ACHN (cell line): ENCODE measurements around the gene STK32C.
A peak's percentile ranks its signal among the peaks of the same experiment; 100 is the strongest.
"Not testable (repeated sequence)": the region's sequence is repeated elsewhere in the genome, so short reads cannot be mapped to it uniquely, and the experiment has no call there.

Experiments
- DNase-seq: peaks from one replicate; pipeline ENCODE4 v3.0.0-alpha.2; 2015
- in situ Hi-C: cut with HindIII; loops from 2 replicates; pipeline ENCODE4 v1.10.0; 2017; ENCODE audit warnings: low sequenced_read_pairs, low pct_ligation_motif_present, low pct_unique_long_range_greater_than_20kb

Gene STK32C

DNA sequence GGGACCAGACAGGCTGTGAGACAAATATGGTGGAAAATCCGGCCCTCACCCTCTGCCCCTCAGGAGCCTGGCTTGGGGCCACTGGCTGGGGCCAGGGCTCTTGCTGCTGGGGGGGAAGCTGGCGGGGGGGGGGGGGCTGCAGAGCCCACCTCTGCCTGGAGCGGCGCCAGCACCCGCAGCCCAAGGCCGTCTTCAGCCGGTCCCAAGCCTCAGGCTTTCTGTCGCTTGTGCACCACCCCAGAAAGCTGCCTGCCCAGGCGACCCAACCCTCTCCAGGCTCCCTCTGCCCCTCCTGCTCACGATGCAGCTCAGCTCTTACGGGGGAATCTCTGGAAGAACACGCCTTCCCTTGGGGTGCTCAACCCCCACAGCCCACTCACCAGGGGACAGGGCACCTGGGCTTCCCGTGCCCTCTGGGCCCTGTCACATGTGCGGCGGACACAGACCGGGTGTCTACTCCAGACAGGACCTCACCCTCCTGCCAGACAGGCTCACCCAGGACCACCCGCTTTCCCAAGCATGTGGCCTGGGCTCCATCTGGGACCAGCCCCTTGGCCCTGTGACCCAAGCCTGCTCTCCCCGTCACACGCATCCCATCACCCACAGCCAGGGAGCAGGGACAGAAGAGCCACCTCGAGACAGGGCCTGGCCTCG, 77.1 kb downstream of the STK32C start:
- no peak for DNase-seq
- in situ Hi-C loops: loop anchor here (10.0 kb wide), 1 partner anchor 114 kb away; no protein-coding TSS in a partner anchor

DNA sequence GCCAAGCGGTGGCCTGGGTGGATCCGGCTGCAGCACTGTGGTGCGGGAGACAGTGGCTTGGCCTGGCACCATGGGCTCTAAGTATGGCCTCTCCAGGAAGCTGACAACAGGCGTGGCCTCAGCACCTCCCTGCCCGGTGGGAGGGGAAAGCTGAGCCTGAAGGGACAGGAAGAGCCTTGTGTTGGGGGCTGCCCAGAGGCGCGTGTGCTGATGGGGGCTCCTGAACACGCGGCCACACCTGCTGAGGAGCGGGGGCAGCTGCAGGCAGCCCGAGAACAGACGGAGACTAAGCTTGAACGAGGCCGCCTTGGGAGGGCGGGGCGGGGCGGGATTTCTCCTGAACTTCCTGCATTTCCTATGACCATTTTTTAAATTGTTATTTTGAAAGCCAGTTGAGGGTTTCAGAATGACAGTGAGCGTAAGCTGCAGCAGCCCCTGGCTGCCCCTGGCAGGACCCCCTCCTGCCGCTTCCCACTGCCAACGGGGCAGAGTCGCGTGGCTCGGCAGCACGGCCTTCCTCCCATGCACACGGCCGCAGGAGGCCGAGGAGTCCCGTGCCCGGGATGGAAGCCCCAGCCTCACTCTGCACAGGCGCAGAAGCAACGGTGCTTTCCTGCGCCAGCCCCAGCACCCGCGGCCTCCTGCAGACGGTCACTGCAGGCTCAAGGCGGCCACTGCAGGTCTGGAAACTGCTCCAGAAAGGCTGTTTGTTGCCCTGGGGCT, 77.8 kb downstream of the STK32C start:
- no peak for DNase-seq
- in situ Hi-C loops: loop anchor here (10.0 kb wide), 1 partner anchor 115 kb away; no protein-coding TSS in a partner anchor

DNA sequence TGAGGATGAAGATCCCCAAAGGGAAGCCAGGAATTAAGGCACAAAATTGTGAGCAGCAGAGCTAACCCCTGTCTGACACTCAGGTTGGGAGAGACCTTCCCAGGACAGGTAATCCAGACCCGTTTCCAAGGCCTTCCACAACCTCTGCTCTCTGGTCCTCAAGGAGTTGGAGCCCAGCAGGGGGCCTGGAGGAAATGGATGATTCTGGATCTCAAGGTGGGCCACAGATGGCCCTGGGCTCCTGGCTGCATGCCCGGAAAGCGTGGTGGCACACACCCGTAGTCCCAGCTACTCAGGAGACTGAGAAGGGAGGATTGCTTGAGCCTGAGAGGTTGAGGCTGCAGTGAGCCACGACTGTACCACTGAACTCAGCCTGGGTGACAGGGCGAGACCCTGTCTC, 78.7 kb downstream of the STK32C start:
- in situ Hi-C loops: no loop called here
- no peak for DNase-seq

DNA sequence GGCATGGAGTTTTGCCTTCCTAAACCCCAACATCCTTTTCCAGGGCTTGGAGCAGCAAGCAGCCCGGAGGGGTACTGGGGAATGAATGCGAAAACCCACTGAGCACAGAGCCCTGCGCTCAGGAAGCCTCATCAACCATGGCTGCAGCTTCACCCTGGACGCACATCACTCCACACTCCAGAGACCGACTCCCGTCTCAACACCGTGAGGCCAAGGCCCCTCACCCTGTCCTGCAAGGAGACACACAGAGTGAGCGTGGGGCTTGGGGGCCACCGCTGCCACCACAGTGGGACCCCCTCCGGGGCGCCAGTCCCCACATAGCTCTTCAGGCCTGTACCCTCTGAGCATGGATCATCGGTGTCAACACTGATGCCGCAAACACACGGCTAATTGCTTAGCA, 79.1 kb downstream of the STK32C start:
- no peak for DNase-seq
- in situ Hi-C loops: no loop called here

DNA sequence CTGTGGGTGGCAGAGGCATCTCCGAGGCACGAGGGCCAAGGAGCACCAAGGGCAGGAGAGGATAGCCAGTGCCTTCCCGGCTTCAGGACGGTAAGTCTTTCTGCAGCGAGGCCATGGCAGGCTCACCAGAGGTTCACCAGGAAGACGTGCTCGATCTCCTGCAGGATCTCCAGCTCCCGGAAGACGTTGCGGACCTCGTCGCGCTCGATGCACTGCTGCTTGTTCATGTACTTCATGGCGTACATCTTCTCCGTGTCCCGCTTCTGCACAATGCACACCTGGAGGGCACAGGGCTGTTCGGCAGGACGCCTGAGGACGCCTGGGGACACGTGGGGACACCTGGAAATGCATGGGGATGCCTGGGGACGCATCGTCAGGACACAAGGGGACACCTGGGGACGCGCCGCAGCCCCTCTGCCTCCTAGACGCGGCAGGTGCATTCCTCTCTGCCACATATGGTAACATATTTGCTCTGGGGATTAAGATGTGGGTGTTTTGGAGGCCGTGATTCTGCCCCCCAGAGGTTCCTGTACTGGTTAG, 79.8 kb downstream of the STK32C start:
- in situ Hi-C loops: no loop called here
- no peak for DNase-seq

DNA sequence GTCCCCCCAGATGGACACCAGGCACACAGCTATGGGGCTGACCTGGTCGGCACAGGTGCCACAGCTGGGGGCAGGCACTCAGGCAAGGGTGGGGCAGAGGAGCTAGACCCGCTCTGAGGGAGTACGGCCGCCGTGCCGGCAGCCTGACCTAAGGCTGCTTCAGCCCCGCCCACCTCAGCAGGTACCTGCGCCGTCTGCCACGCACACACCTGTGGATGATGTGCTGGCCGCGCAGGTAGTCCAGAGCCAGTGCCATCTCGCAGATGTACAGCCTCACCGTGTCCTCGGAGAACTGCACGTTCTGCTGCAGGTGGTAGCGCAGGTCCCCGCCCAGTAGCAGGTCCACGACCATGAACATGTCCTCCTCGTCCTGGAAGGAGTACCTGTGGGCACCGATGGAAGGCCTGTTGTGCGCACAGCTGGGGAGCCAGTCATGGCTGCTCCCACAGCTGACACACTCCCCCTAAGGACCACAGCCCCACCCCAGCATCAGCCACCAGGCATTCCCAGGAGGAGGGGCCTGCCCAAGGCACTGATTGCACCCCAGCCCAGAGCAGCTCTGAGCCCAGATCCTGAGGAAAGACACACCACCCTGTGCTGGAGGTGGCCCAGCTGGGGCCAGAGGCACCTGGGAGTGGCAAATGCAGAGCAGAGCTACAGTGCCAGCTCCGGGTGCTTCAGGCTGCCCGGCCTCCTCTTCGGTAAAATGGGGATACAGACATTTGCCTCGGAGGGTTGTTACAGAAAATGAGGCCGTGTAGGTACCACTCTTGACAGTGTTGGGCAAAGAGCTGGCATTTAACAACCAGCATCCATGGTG, 81.0 kb downstream of the STK32C start:
- no peak for DNase-seq
- in situ Hi-C loops: no loop called here

DNA sequence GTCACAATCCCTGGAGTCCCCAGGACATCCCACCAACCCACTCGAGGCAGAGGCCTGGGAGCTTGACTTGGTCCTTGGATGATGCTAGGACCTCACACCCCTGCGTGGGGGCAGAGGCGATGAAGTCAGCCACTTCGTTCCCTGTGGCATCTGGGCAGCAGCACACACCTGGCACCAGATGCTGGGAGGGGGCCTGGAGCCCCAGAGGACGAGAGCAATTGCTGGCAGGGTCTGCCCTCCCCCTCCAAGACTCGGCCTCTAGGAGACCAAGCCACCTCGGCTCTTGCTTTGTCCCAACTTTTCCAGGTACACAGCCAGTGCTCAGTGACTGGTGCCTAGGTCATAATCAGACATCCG, 81.9 kb downstream of the STK32C start:
- in situ Hi-C loops: no loop called here
- no peak for DNase-seq

DNA sequence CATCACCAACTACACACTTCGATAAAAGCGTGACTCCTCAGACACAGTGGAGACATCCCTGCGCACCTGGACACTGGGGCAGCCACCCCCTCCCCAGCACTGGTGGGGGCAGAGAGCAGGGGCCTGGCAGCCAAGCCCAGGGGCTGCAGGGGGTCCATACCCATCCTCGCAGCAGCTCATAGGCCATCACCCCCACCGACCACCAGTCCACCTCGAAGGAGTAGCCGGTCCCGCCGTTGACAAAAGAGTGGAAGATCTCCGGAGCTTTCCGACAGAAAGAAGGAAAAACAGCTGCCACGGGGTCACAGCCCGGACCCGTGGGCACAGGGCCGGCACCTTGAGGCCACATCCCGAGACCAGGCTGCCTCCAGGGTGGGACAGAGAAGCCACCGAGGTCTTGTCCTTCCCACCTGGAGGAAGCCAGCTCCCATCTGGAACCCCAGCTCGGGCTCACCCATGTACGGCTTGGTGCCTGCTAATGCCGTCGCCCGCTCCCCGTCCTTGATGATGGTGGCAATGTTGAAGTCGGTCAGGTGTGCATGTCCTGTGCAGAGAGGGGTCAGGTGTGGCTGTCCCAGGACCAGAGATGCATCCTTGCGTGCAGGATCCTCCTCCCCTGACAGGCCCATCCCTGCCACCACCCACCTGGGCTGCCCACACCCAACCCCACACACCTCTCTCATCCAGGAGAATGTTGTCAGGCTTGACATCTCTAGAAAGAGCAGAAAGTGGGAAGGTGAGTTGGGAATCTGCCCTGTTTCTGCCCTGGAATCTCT, 82.5 kb downstream of the STK32C start:
- in situ Hi-C loops: no loop called here

DNA sequence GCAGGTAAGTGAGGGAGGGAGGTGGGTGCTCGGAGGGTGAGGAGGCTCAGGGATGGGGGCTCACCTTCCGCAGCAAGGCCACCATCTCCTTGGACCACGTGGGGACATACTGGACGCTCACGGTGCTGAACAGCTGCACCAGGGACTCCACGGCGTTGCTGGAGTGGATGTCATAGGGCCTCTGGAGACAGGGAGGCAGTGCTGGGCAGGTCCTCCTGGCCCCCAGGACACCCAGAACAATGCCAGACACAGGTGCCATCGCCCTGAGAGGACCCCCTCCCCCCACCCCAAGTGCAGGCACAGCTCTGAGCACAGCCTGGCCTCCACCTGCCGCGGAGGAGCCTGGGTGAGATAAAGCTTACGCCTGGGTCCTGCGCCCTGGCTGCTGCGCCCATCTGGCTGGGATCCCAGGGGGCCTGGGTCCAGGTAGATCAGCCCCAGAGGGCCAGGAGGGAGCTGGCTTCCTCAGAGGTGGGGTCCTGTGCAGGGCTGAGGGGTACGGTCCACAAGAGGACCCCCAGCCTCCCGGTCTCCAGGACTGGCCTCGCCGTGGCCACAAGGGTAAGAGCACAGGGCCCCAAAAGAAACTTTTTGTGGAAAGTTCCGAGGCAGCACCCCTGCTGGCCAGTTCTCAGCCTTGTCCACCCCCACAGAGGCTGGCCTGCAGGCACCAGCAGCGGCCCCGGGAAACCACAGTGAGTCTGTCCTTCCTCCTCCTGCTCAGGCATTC, 83.2 kb downstream of the STK32C start:
- no peak for DNase-seq
- in situ Hi-C loops: no loop called here

More for the DNA sequence above, 82.5 kb downstream of the STK32C start:
- DNase-seq: no peak

DNA sequence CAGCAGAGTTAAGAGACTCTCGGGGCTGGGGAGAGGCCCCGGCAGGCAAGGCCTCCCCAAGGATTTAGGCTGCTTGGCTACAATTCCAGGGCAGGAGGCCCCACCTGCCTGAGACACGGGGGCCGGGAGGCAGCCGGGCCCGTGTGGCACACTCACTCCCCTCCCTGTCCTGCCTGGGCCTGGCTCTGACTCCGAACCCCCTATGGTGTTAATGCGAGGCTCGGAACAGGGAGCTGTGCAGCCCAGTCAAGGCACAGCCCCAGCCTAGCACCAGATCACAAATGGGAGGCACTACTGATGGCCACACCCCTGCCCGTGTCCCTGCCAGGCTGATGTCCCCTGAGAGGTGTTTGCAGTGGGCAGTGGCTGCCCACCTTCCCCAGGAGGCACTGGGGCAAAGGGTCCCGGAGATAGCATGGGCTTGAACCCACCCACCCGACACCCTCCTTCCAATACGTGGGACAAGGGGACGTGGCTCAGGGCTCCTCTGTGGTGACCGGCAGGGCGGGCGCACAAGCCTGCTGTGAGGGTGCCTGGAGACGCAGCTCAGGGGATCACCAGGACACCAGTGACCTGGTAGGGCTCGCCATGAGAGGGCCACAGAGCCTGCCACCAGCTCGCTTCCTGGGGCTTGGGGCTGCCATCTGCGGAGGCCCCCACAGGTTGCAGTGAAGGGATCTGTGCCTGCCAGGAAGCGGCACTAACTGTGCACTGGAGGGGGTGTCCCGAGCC, 84.0 kb downstream of the STK32C start:
- in situ Hi-C loops: no loop called here
- DNase-seq: no peak

DNA sequence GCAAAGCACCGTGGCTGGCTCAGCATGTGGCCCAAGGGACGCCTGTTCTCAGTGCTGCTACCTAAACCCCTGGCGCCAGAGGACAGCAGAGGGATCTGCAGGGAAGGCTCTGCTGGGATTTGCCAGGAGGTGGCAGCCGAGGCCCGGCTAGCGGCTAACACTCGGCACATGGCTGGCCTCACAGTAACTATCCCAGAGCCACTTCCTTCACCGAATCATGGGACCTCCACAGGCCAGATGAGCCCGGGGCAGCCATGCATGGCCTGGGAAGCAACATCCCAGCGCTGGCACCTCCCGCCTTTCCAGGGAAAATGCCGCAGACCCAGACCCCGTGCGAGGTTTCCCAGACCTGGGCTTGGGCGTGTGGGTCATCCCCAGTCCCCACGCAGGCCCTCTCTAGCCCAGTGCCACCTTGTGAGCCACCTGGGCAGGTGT, 84.6 kb downstream of the STK32C start:
- in situ Hi-C loops: no loop called here
- DNase-seq: peak; percentile 91

DNA sequence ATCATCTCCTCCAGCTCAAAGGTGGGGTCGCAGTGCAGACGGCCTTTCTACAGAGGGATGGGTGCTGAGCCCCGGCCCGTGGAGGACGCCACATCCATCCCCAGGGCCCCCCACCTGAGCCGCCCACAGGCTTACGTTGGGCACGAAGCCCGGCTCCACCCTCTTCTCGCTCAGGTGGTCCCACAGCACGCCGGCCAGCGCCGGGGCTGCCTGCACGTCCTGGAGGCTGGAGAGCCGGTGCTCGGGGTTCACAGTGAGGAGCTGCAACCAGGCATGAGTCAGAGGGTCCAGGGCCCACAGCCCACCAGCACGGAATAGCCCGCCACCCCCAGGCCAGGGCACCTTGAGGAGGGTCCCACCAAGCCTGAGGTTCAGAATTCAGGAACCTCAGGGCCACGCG, 85.0 kb downstream of the STK32C start:
- DNase-seq: no peak
- in situ Hi-C loops: no loop called here

DNA sequence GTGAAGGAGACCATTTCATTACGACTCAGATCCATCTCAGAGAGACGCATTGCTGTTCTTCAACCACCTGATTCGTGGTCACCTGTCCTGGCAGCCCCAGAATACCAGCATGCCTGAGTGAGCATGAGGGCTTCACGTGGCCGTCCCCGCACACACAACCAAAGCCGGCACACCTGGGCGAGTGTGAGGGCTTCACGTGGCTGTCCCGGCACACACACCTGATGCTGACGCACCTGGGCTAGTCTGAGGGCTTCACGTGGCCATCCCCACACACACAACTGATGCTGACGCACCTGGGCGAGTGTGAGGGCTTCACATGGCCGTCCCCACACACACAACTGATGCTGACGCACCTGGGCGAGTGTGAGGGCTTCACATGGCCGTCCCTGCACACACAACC, 86.8 kb downstream of the STK32C start:
- DNase-seq, in situ Hi-C loops: not testable (repeated sequence)

DNA sequence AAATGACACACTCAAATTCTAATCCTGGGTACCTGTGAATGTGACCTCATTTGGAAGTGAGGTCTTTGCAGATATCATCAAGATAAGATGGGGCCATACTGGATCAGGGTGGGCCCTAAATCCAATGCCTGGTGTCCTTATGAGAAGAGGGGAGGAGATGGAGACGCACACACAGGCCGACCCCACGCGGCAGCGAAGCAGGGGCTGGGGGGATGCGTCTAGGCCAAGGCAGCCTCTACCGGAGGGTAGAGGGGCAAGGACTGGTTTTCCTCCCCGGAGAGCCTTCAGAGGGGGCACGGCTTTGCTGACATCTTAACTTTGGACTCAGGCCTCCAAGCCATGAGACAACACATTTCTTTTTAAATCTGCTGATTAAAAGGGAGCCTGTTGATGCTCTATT, 87.7 kb downstream of the STK32C start:
- in situ Hi-C loops: no loop called here

DNA sequence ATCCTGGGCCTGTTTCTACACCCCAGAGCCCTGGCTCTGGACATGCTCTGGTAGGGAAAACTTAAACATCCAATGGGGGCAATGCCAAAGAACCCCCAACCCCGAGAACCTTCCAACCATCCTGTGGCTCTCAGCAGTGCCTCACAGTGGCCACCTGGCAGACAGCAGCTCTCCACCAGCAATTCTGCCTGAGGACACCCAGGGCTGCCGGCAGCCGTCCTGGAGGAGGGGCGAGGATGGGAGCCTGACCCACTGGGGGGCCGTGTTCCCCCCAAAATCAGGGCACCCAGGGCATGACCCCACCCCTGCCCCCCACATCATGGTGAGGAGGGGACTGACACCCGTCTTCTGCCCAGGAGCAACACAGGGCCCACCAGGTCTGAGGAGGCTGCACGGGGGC, 88.3 kb downstream of the STK32C start:
- no peak for DNase-seq
- in situ Hi-C loops: no loop called here

More for the DNA sequence above, 87.7 kb downstream of the STK32C start:
- no peak for DNase-seq

DNA sequence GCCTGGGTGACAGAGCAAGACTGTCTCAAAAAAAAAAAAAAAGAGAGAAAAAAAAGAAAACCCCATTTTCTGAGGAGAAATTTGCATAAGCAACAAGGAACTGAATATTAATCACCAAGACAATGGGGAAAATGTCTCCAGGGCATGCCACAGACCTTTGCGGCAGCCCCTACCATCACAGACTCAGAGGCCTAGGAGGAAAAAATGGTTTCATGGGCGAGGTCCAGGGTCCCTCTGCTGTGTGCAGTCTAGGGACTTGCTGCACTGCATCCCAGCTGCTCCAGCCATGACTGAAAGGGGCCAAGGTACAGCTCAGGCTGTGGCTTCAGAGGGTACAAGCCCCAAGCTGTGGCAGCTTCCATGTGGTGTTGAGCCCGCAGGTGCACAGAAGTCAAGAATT, 91.3 kb downstream of the STK32C start:
- in situ Hi-C loops, DNase-seq: not testable (repeated sequence)

DNA sequence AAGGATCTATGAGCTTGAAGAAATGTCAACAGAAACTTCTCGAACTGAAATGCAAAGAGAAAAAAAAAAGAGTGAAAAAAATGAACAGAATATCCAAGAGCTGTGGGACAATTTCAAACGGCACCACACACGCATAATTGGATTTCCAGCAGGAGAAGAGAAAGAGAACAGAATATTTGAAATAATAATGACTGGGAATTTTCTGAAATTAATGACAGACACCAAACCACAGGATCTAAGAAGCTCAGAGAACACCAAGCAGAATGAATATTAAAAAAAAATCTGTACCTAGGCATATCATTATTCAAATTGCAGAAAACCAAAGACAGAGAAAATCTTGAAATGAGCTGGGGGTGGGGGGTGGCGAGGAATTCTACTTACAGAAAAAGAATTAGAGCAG, 93.8 kb downstream of the STK32C start:
- in situ Hi-C loops: no loop called here
- DNase-seq: no peak
